ENCODE data around the gene SCUBE3. TPM values are rescaled to one million over a fixed set of nuclear protein-coding genes. Genes with fewer than 3 reads are reported as not detected.

Gene SCUBE3
- total and polyA plus RNA-seq, 12 donors, result 1.2 to 18.8 (median 8.4) TPM

- H3K27ac ChIP-seq, result no peak overlapping the region
- no peak overlapping the region for H3K4me3 ChIP-seq
- intact Hi-C loops (cut with DNase I), result no loop called here
- no peaks in the 10 kb centered on the region for H3K27me3 ChIP-seq
- WGBS, 2 donors, result 56 to 74% methylated on average over 2 of the region's 2 CpGs
- peaks cover 0 to 18% (median 7%) of the 10 kb centered on the region in 9 donors for H3K4me1 ChIP-seq
- no peak for DNase-seq
- H3K9me3 ChIP-seq, result no peaks in the 10 kb centered on the region
- peaks cover 0 to 77% (median 59%) of the 10 kb centered on the region in 9 donors for H3K36me3 ChIP-seq
- TF ChIP-seq CTCF (IDR thresholded peaks at IDR 0.05), result no peak
- ATAC-seq, result no peak
Observed at GRCh38 chr6:35283361-35283760, 69.6 kb downstream of the SCUBE3 start.

GRCh38 chr6:35287671-35288396 is 74.1 kb downstream of the SCUBE3 start:
- H3K4me3 ChIP-seq, result no peak overlapping the region
- no peak overlapping the region for H3K27ac ChIP-seq
- peaks cover 0 to 9% (median 0%) of the 10 kb centered on the region in 9 donors for H3K4me1 ChIP-seq
- H3K36me3 ChIP-seq, result peaks cover 0 to 100% (median 87%) of the 10 kb centered on the region in 9 donors
- no peaks in the 10 kb centered on the region for H3K27me3 ChIP-seq
- 90 to 95% methylated on average over 12 of the region's 12 CpGs for WGBS, 2 donors
- ATAC-seq (peak in 1 of 8 donors; percentile 19), DNase-seq (no peak)
- intact Hi-C loops (cut with DNase I), result no loop called here
- no peak for TF ChIP-seq CTCF (IDR thresholded peaks at IDR 0.05)
- H3K9me3 ChIP-seq, result no peaks in the 10 kb centered on the region

- ATAC-seq (no peak), DNase-seq (no peak)
- intact Hi-C loops (cut with DNase I), result no loop called here
- no peak overlapping the region for H3K4me3 ChIP-seq
- H3K4me1 ChIP-seq, result peaks cover 0 to 8% (median 0%) of the 10 kb centered on the region in 9 donors
- no peak overlapping the region for H3K27ac ChIP-seq
- H3K9me3 ChIP-seq, result no peaks in the 10 kb centered on the region
- no peak for TF ChIP-seq CTCF (IDR thresholded peaks at IDR 0.05)
- 73% methylated on average over 4 of the region's 4 CpGs for WGBS, 2 donors
- H3K36me3 ChIP-seq, result peaks cover 0 to 100% (median 92%) of the 10 kb centered on the region in 9 donors
- H3K27me3 ChIP-seq, result no peaks in the 10 kb centered on the region
Observed at GRCh38 chr6:35288834-35289233, 75.1 kb downstream of the SCUBE3 start.

GRCh38 chr6:35291491-35291890 is 77.7 kb downstream of the SCUBE3 start:
- no peak overlapping the region for H3K4me3 ChIP-seq
- WGBS, 2 donors, result 98 to 99% methylated on average over 13 of the region's 13 CpGs
- peaks cover 0 to 99% (median 83%) of the 10 kb centered on the region in 9 donors for H3K36me3 ChIP-seq
- DNase-seq (no peak), ATAC-seq (no peak)
- TF ChIP-seq CTCF (IDR thresholded peaks at IDR 0.05), result no peak
- no peak overlapping the region for H3K27ac ChIP-seq
- H3K27me3 ChIP-seq, result no peaks in the 10 kb centered on the region
- intact Hi-C loops (cut with DNase I), result loop anchor here in 1 of 10 donors (5.0 kb wide), 1 partner anchor 36 kb away; no protein-coding TSS in a partner anchor
- H3K9me3 ChIP-seq, result no peaks in the 10 kb centered on the region
- H3K4me1 ChIP-seq, result peaks cover 0 to 15% (median under 1%) of the 10 kb centered on the region in 9 donors
